ENCODE results near the gene SELENOO. TPM values are rescaled to one million over a fixed set of nuclear protein-coding genes. Genes with fewer than 3 reads are reported as not detected.

SELENOO gene
- total and polyA plus RNA-seq, 3 donors from 2014 or later: 20.8 to 66.8 (median 57.9) TPM

GRCh38 chr22:50189849-50190181, 11.0 kb upstream of the SELENOO start:
- WGBS, 2 donors: 32 to 49% methylated on average over 3 to 4 of the region's 4 CpGs

GRCh38 chr22:50190182-50190940, 10.4 kb upstream of the SELENOO start:
- peaks cover 35% of the 10 kb centered on the region for H3K4me1 ChIP-seq
- peak overlapping the region in 1 of 2 donors; percentile 34 for H3K4me3 ChIP-seq
- no peaks in the 10 kb centered on the region for H3K36me3 ChIP-seq (ENCODE audit: low read depth, missing control alignments)
- peak; percentile 75 for DNase-seq
- H3K27me3 ChIP-seq: no peaks in the 10 kb centered on the region
- 37 to 44% methylated on average over 28 to 39 of the region's 43 CpGs for WGBS, 2 donors
- H3K27ac ChIP-seq: peak overlapping the region; percentile 60 to 77
- peak in 1 of 3 experiments; percentile 34 for TF ChIP-seq CTCF (IDR thresholded peaks at IDR 0.05)
- no peak for TF ChIP-seq POLR2A (IDR thresholded peaks at IDR 0.05)
- intact Hi-C loops (cut with DNase I; ENCODE audit: low total_unique reads): no loop called here
- H3K9me3 ChIP-seq: no peaks in the 10 kb centered on the region

More at GRCh38 chr22:50189849-50190181, 11.0 kb upstream of the SELENOO start:
- Histone ChIP-seq H3K4me1 (peaks cover 35% of the 10 kb centered on the region), H3K27me3 (no peaks in the 10 kb centered on the region), H3K27ac (peak overlapping the region; percentile 60 to 77), H3K9me3 (no peaks in the 10 kb centered on the region), H3K4me3 (no peak overlapping the region), H3K36me3 (ENCODE audit: low read depth, missing control alignments) (no peaks in the 10 kb centered on the region)
- TF ChIP-seq POLR2A (IDR thresholded peaks at IDR 0.05): no peak
- no peak for DNase-seq
- intact Hi-C loops (cut with DNase I; ENCODE audit: low total_unique reads): no loop called here

- intact Hi-C loops (cut with DNase I; ENCODE audit: low total_unique reads): no loop called here
- peak overlapping the region in 1 of 2 donors; percentile 34 for H3K4me3 ChIP-seq
- WGBS, 2 donors: 67 to 77% methylated on average over 15 to 18 of the region's 18 CpGs
These were observed 9.7 kb upstream of the SELENOO start for GRCh38 chr22:50190941-50191741.

GRCh38 chr22:50192436-50193204, 8.2 kb upstream of the SELENOO start:
- Histone ChIP-seq H3K4me3 (no peak overlapping the region), H3K27me3 (no peaks in the 10 kb centered on the region), H3K4me1 (peaks cover 23% of the 10 kb centered on the region), H3K27ac (no peak overlapping the region), H3K36me3 (ENCODE audit: low read depth, missing control alignments) (no peaks in the 10 kb centered on the region), H3K9me3 (no peaks in the 10 kb centered on the region)
- 87 to 92% methylated on average over 15 to 25 of the region's 25 CpGs for WGBS, 2 donors
- DNase-seq: no peak
- intact Hi-C loops (cut with DNase I; ENCODE audit: low total_unique reads): no loop called here
- TF ChIP-seq POLR2A (IDR thresholded peaks at IDR 0.05) (no peak), CTCF (IDR thresholded peaks at IDR 0.05) (no peak)

More at GRCh38 chr22:50190941-50191741, 9.7 kb upstream of the SELENOO start:
- H3K9me3 ChIP-seq: no peaks in the 10 kb centered on the region
- H3K27ac ChIP-seq: peak overlapping the region; percentile 60 to 77
- H3K4me1 ChIP-seq: peaks cover 35% of the 10 kb centered on the region
- H3K27me3 ChIP-seq: no peaks in the 10 kb centered on the region
- TF ChIP-seq CTCF (IDR thresholded peaks at IDR 0.05) (no peak), POLR2A (IDR thresholded peaks at IDR 0.05) (no peak)
- H3K36me3 ChIP-seq (ENCODE audit: low read depth, missing control alignments): no peaks in the 10 kb centered on the region
- DNase-seq: no peak

GRCh38 chr22:50193621-50194020, 7.2 kb upstream of the SELENOO start:
- Histone ChIP-seq H3K27me3 (no peaks in the 10 kb centered on the region), H3K9me3 (no peaks in the 10 kb centered on the region), H3K4me1 (peaks cover 23% of the 10 kb centered on the region), H3K4me3 (no peak overlapping the region), H3K36me3 (ENCODE audit: low read depth, missing control alignments) (no peaks in the 10 kb centered on the region), H3K27ac (no peak overlapping the region)
- TF ChIP-seq CTCF (IDR thresholded peaks at IDR 0.05) (no peak), POLR2A (IDR thresholded peaks at IDR 0.05) (no peak)
- DNase-seq: no peak
- WGBS, 2 donors: 80 to 90% methylated on average over 3 to 8 of the region's 8 CpGs
- intact Hi-C loops (cut with DNase I; ENCODE audit: low total_unique reads): no loop called here
